ENCODE data around the gene SLC10A2. TPM values are rescaled to one million over a fixed set of nuclear protein-coding genes. Genes with fewer than 3 reads are reported as not detected.

The SLC10A2 gene
- total RNA-seq, 1 donor: not detected

DNA sequence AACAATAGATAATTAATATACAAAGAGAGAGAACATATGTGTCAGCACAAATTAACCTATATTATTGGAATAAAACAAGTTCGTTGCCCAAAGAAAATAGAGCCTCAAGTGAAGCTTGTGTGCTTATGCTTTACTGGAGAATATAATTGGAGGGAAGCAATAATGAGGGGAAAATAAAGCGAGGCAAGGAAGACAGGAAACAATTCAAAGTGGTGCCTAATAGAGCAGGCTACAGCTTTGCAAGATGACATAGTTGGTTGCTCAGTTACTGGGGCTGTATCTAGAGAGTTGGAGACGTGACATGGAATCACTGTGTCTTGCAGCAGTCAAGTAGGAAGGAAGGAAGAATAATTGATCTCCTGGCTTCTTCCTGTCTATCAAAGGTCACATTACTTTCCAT lies 21.1 kb upstream of the SLC10A2 start:
- Histone ChIP-seq H3K4me1 (ENCODE audit: insufficient read depth, low read length) (no peaks in the 10 kb centered on the region), H3K4me2 (ENCODE audit: insufficient read depth, low read length) (no peak overlapping the region), H3K27me3 (ENCODE audit: insufficient read depth, low read length) (no peaks in the 10 kb centered on the region), H3K36me3 (ENCODE audit: insufficient read depth, low read length) (no peaks in the 10 kb centered on the region), H3K9me3 (ENCODE audit: low read depth, low read length) (peaks cover 3% of the 10 kb centered on the region), H4K20me1 (ENCODE audit: insufficient read depth, low read length) (no peaks in the 10 kb centered on the region), H3K4me3 (ENCODE audit: insufficient read depth, low read length) (no peak overlapping the region), H3K27ac (ENCODE audit: low read depth, low read length) (no peak overlapping the region), H3K79me2 (ENCODE audit: insufficient read depth, low read length) (no peaks in the 10 kb centered on the region), H2AFZ (ENCODE audit: low read length) (no peak overlapping the region)
- TF ChIP-seq, protein P1, sequence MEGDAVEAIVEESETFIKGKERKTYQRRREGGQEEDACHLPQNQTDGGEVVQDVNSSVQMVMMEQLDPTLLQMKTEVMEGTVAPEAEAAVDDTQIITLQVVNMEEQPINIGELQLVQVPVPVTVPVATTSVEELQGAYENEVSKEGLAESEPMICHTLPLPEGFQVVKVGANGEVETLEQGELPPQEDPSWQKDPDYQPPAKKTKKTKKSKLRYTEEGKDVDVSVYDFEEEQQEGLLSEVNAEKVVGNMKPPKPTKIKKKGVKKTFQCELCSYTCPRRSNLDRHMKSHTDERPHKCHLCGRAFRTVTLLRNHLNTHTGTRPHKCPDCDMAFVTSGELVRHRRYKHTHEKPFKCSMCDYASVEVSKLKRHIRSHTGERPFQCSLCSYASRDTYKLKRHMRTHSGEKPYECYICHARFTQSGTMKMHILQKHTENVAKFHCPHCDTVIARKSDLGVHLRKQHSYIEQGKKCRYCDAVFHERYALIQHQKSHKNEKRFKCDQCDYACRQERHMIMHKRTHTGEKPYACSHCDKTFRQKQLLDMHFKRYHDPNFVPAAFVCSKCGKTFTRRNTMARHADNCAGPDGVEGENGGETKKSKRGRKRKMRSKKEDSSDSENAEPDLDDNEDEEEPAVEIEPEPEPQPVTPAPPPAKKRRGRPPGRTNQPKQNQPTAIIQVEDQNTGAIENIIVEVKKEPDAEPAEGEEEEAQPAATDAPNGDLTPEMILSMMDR (IDR thresholded peaks at IDR 0.05; ENCODE audit: extremely low read depth, low read depth, low read length): no peak
- DNase-seq (ENCODE audit: insufficient read length, low spot score, missing footprints): no peak

DNA sequence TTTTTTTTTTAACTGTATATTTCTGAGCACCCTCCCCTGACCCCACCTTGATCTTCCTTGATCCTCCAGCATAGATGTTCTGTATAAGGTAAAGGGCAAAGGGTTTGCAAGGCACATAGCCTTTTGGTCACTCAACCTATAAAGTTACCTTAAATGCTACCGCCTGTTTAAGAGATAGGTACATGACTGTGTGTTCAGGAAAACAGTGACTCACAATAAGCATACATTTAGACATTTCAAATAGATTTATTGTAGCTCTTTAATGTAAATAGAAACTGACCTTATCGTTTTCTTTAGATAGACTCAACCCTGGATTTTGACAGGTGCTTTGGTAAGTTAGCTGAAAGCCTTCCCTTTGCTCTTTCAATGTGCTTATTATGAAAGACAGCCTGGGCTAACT lies 15.2 kb upstream of the SLC10A2 start:
- no peak overlapping the region for H2AFZ ChIP-seq (ENCODE audit: low read length)
- TF ChIP-seq, protein P1 (IDR thresholded peaks at IDR 0.05; ENCODE audit: extremely low read depth, low read depth, low read length): no peak
- no peak overlapping the region for H3K4me2 ChIP-seq (ENCODE audit: insufficient read depth, low read length)
- no peaks in the 10 kb centered on the region for H3K27me3 ChIP-seq (ENCODE audit: insufficient read depth, low read length)
- no peak overlapping the region for H3K4me3 ChIP-seq (ENCODE audit: insufficient read depth, low read length)
- no peak for DNase-seq (ENCODE audit: insufficient read length, low spot score, missing footprints)
- H3K79me2 ChIP-seq (ENCODE audit: insufficient read depth, low read length): no peaks in the 10 kb centered on the region
- no peaks in the 10 kb centered on the region for H3K36me3 ChIP-seq (ENCODE audit: insufficient read depth, low read length)
- no peaks in the 10 kb centered on the region for H4K20me1 ChIP-seq (ENCODE audit: insufficient read depth, low read length)
- no peaks in the 10 kb centered on the region for H3K4me1 ChIP-seq (ENCODE audit: insufficient read depth, low read length)
- H3K27ac ChIP-seq (ENCODE audit: low read depth, low read length): no peak overlapping the region
- peaks cover 3% of the 10 kb centered on the region for H3K9me3 ChIP-seq (ENCODE audit: low read depth, low read length)

DNA sequence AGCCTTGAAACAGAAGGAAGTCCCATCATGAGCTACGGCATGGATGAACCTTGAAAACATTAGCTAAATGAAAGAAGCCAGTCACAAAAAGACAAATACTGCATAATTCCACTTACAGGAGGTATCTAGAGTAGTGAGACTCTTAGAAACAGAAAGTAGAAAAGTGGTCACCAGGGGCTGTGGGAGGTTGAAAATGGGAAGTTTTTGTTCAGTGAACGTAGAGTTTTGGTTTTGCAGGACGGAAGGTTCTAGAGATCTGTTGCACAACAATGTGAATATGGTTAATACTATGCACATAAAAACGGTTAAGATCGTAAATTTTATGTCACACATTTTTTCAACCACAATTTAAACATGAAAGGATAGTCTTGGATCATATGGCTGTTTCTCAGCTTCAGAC lies 11.9 kb upstream of the SLC10A2 start:
- H3K4me1 ChIP-seq (ENCODE audit: insufficient read depth, low read length): no peaks in the 10 kb centered on the region
- no peak overlapping the region for H2AFZ ChIP-seq (ENCODE audit: low read length)
- H3K27me3 ChIP-seq (ENCODE audit: insufficient read depth, low read length): no peaks in the 10 kb centered on the region
- H3K36me3 ChIP-seq (ENCODE audit: insufficient read depth, low read length): no peaks in the 10 kb centered on the region
- no peak overlapping the region for H3K4me2 ChIP-seq (ENCODE audit: insufficient read depth, low read length)
- TF ChIP-seq, protein P1 (IDR thresholded peaks at IDR 0.05; ENCODE audit: extremely low read depth, low read depth, low read length): no peak
- no peak for DNase-seq (ENCODE audit: insufficient read length, low spot score, missing footprints)
- no peaks in the 10 kb centered on the region for H3K79me2 ChIP-seq (ENCODE audit: insufficient read depth, low read length)
- no peaks in the 10 kb centered on the region for H3K9me3 ChIP-seq (ENCODE audit: low read depth, low read length)
- no peak overlapping the region for H3K4me3 ChIP-seq (ENCODE audit: insufficient read depth, low read length)
- H4K20me1 ChIP-seq (ENCODE audit: insufficient read depth, low read length): no peaks in the 10 kb centered on the region
- H3K27ac ChIP-seq (ENCODE audit: low read depth, low read length): no peak overlapping the region

DNA sequence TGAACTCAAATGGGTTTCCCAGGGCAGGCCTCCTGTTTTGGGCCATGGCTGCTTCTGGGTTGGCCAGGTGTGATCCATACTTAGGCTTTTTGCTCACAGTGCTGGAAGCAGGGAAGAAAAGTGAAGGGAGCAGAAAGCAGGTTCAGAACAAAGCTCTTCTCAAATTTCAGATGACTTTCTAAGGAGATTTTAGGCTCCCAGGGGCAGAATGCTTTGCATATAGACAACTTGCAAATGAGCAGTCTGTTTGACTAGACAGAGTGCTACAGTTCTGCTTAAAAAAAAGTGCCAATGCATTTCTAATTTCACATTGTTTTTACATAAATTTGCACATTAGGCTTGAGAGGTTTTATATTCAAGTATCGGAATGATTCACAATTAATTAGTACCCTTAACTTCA lies 2.6 kb upstream of the SLC10A2 start:
- DNase-seq (ENCODE audit: insufficient read length, low spot score, missing footprints): peak; percentile 25
- H4K20me1 ChIP-seq (ENCODE audit: insufficient read depth, low read length): no peaks in the 10 kb centered on the region
- peaks cover 2% of the 10 kb centered on the region for H3K9me3 ChIP-seq (ENCODE audit: low read depth, low read length)
- H3K79me2 ChIP-seq (ENCODE audit: insufficient read depth, low read length): no peaks in the 10 kb centered on the region
- TF ChIP-seq, protein P1 (IDR thresholded peaks at IDR 0.05; ENCODE audit: extremely low read depth, low read depth, low read length): no peak
- H3K4me3 ChIP-seq (ENCODE audit: insufficient read depth, low read length): no peak overlapping the region
- H3K36me3 ChIP-seq (ENCODE audit: insufficient read depth, low read length): no peaks in the 10 kb centered on the region
- no peaks in the 10 kb centered on the region for H3K4me1 ChIP-seq (ENCODE audit: insufficient read depth, low read length)
- no peak overlapping the region for H3K27ac ChIP-seq (ENCODE audit: low read depth, low read length)
- H2AFZ ChIP-seq (ENCODE audit: low read length): no peak overlapping the region
- H3K27me3 ChIP-seq (ENCODE audit: insufficient read depth, low read length): no peaks in the 10 kb centered on the region
- H3K4me2 ChIP-seq (ENCODE audit: insufficient read depth, low read length): no peak overlapping the region

Measured in osteoblast (primary cell).